Fibroblast of mammary gland (primary cell): ENCODE results near the gene EXOC6B.

Experiments used
- DNase-seq: peaks from one replicate; pipeline ENCODE4 v3.0.0-alpha.2; 2010; ENCODE audit warnings: low read depth
- H3K4me3 ChIP-seq: 2 replicates; pipeline ENCODE4 v1.5.1; 2011; ENCODE audit warnings: low read depth, mild to moderate bottlenecking, low read length, moderate library complexity; ENCODE audit not compliant: control insufficient read depth
- TF ChIP-seq, protein P1 (sequence below): conservative IDR thresholded peaks from 2 replicates; pipeline ENCODE4 v1.5.1; 2011; ENCODE audit warnings: low read depth, low read length, inconsistent platforms; ENCODE audit not compliant: control insufficient read depth, insufficient read depth

EXOC6B gene

DNA sequence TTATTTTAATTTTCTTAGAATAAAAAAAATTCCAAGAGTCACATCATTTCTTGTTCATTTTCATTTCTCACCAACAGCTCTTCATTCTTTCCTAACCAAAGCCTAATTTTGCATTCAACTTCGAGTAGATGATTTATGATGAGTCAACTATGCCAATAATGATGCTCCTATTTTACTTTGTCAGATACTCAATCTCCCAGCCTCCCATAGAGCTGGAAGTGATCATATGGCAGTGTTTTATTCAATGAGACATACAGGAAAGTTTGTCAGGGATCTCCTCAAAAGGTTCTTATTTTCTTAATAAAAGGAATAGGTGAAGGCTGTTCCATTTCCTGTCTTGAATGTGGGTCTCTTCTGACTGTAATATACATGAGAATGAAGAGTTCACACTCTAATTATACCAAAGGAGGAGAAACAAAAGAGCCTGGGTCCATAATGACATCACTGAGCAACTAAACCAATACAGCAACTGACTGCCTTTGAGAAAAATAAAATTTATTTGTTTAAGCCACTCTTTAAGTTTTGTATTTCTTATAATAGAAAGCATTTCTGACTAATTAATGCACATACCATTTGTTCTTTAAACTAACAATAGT, 447.0 kb downstream of the EXOC6B start:
- DNase-seq, result peak; percentile 1
- no peak overlapping the region for H3K4me3 ChIP-seq
- TF ChIP-seq, protein P1, sequence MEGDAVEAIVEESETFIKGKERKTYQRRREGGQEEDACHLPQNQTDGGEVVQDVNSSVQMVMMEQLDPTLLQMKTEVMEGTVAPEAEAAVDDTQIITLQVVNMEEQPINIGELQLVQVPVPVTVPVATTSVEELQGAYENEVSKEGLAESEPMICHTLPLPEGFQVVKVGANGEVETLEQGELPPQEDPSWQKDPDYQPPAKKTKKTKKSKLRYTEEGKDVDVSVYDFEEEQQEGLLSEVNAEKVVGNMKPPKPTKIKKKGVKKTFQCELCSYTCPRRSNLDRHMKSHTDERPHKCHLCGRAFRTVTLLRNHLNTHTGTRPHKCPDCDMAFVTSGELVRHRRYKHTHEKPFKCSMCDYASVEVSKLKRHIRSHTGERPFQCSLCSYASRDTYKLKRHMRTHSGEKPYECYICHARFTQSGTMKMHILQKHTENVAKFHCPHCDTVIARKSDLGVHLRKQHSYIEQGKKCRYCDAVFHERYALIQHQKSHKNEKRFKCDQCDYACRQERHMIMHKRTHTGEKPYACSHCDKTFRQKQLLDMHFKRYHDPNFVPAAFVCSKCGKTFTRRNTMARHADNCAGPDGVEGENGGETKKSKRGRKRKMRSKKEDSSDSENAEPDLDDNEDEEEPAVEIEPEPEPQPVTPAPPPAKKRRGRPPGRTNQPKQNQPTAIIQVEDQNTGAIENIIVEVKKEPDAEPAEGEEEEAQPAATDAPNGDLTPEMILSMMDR, result no peak

DNA sequence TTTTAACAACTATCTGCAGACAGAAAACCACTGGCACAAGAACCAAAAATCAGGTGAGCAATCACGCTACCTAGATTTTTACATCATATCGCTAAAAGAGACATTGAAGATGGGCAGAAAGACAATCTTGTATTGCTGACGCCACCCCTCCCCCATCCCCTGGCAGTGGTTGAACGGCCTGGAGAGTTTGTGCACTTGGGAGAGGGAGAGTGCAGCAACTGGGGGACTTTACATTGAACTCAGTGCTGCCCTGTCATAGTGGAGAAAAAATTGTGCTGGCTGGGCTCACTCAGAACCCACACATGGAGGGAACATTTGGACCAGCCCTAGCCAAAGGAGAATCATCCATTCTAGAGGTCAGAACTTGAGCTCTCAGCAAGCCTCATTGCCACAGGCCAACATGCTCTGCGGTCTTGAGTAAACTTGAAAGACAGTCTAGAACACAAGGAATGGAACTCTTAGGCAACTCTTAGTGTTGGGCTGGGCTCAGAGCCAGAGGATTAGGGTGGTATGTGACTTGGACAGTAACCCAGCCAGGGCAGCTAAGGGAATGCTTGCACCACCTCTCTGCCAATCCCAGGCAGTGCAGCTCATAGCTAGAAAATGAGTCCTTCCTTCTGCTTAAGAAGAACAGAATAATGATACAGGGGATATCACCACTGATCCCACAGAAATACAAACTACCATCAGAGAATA, 458.2 kb downstream of the EXOC6B start:
- peak; percentile 91 for DNase-seq
- no peak overlapping the region for H3K4me3 ChIP-seq
- TF ChIP-seq, protein P1, result peak; percentile 51

DNA sequence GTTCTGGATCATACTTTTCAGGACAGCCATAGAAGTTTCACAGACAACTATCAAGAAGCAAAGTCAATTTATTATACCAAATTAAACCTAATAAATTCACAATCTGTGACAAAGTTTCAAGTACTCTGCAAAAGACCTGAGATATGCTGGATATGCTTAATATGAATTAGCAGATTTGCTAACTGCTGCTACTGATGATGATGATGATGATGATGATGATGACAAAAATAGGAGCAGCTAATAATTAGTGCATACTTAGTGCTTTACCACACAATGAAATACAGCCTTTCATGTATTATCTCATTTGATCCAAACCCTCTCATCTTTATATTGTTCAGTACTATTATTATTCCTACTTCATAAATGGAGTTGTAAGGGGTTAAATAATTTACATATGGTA, 462.4 kb downstream of the EXOC6B start:
- DNase-seq, result no peak
- no peak overlapping the region for H3K4me3 ChIP-seq
- TF ChIP-seq, protein P1, result no peak

DNA sequence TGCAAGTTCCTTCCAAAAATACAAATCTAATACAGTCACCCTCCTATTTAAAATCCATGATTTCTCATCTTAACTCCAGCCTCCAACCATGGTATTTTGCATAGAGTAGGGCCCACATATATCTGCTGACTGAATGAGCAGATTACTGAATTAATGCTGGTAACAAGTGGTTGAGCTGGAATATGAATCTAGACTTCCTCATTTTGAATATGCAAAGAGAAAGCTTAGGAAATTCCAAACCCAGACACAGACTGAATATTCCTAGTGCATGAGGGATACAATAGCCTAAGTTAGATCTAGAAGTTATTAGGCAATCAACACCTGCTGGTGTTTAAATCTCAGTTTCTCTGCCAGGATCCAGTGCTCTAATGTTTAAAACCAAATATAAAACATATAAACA, 463.1 kb downstream of the EXOC6B start:
- H3K4me3 ChIP-seq, result no peak overlapping the region
- DNase-seq, result no peak
- TF ChIP-seq, protein P1, result no peak

GRCh38 chr2:72361521-72361920, 464.3 kb downstream of the EXOC6B start:
- TF ChIP-seq, protein P1, result no peak
- no peak overlapping the region for H3K4me3 ChIP-seq
- DNase-seq, result no peak

DNA sequence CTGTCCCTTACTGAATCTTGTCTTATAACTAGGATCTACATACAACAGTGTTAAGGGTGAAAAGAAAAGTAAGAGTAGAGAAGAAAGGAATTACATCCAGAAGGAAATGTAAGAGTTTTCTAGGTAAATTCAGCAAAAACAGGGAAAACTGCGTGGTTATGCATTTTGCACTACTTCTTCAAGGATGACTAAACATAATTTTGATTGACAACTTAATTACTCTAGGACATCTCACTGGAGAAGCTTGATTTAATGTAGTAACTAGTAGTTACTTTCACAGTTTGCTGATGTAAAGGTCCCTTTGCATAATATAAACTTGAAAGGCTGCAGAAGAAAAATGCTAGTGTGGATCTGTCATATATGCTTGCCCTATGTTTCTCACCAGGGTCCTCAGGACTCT, 464.8 kb downstream of the EXOC6B start:
- TF ChIP-seq, protein P1, result no peak
- H3K4me3 ChIP-seq, result no peak overlapping the region
- no peak for DNase-seq

- no peak overlapping the region for H3K4me3 ChIP-seq
- TF ChIP-seq, protein P1, result no peak
- no peak for DNase-seq
These were observed 475.0 kb downstream of the EXOC6B start for GRCh38 chr2:72350852-72351251.
